ACHN (cell line): ENCODE results near the gene LRRC4.

Experiments
- DNase-seq: peaks from one replicate; pipeline ENCODE4 v3.0.0-alpha.2; 2015
- in situ Hi-C: cut with HindIII; loops from 2 replicates; pipeline ENCODE4 v1.10.0; 2017; ENCODE audit warnings: low sequenced_read_pairs, low pct_ligation_motif_present, low pct_unique_long_range_greater_than_20kb

LRRC4 gene

DNA sequence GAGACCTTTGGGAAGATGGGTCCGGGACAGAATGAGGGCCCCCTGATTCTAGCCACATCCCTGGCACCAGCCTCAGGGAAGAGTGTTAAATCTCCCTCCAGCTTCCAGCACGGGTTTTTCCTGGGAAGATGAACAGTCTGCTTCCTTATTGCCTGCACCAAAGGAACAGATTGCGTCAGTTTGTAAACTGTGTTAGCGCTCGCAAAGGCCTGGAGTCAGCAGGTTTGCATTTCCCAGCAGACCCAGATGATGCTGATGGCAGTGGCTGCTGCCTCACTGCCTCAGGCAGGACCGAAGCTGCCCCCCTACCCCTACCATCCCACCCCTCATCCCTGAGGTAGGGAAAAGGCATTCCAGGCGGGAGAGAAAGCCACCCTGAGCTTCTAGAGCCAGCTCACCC lies 34.6 kb upstream of the LRRC4 start:
- DNase-seq, result no peak
- in situ Hi-C loops, result no loop called here

DNA sequence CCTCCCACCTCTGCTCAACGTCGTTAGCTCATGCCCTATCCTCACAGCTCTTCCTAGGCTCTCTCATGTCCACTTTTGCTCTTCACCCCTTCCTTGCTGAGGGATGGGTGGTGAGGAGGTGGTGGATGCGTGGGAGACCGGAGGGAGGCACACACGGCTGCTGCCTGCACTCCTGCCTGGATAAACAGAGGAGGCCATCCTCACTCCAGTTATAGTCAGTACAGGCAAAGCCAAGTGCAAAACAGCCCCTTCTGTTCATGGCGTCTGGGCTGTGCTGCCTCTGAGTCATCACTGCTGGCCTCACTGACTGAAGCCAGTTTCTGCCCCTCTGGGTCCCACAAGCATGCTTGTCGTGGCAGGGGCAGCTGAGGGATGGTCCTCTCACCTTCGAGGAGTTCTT lies 31.9 kb upstream of the LRRC4 start:
- in situ Hi-C loops, result no loop called here
- no peak for DNase-seq

GRCh38 chr7:128060018-128060417 lies 28.8 kb upstream of the LRRC4 start:
- in situ Hi-C loops, result no loop called here
- DNase-seq, result no peak

DNA sequence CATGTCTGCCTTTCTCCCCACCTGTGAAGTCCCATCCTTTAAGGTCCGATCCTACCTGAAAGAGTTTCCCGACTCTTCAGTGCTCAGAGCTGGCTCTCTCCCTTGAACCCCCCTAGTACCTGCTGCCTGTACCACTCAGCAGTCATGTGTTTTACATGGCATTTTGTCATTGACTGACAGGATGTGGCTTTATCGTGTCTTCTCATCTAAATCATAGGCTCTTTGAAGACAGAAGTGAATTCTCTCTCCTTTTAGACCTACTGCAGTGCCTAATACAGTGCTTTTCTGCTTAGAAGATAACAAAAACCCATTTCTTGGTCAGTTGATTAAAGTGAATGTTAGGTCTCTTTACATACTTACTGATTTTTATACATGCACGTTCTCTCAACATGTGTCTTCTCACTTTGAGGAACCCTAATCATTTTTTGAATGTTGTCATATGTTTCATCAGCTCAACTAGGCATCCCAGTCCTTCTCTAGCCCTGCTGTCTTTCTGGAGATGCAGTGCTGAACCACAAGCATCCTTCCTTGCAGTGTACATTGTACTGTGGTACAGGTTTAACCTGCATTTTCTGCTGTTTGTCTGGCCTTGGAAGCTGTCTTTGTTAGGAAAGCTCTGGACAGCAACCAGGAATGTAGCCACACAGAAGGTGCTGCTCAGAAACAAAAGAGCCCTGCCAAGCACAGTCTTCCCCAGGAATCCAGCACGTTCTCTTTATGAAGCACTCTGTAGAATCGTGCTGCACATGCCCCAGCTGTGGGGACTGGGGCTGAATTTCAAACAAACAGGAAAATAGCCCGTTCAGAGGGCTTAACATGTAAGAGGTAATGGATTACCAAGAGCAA lies 28.1 kb upstream of the LRRC4 start:
- DNase-seq, result no peak
- in situ Hi-C loops, result no loop called here

GRCh38 chr7:128057909-128058308 lies 26.7 kb upstream of the LRRC4 start:
- in situ Hi-C loops, result no loop called here

DNA sequence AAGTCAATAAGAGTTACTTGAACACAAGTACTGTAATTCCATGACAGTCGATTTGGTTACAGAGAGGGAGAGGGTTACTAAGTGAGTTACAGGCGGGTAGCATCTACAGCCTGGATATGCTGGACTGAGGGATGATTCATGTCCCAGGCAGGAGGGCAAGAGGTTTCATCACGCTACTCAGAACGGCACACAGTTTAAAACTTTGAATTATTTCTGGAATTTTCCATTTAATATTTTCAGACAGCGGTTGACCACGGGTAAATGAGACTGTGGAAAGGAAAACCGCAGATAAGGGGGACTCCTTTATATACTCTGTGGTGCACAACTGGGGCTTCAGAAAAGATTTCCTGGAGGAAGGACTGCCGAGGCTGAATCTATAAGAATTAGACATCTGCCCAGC lies 25.7 kb upstream of the LRRC4 start:
- DNase-seq, result peak; percentile 81

More at GRCh38 chr7:128057909-128058308, 26.7 kb upstream of the LRRC4 start:
- no peak for DNase-seq

DNA sequence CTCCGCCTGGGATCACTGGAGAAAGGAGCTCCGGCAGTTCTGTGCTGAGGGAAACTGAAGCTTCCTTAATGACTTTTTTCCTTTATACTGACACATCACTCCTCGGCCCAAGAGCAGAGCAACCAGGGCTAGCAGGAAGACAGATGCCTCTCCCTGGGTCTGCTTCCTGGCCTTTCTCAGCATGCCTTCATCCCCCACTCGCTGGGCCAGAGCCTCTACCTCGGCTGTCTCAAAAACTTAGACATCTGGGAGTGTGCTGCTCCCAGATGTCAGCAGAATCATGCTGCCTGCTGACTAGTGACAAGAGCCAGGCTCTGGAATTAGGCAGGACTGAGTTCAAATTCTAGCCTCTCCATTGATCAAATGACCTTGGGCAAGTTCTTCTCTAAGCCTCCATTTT lies 24.4 kb upstream of the LRRC4 start:
- DNase-seq, result no peak
- in situ Hi-C loops, result no loop called here

More for the DNA sequence above, 25.7 kb upstream of the LRRC4 start:
- in situ Hi-C loops, result no loop called here

GRCh38 chr7:128054511-128054910 lies 23.3 kb upstream of the LRRC4 start:
- in situ Hi-C loops, result no loop called here

GRCh38 chr7:128053991-128054390 lies 22.8 kb upstream of the LRRC4 start:
- no peak for DNase-seq
- in situ Hi-C loops, result no loop called here

More at GRCh38 chr7:128054511-128054910, 23.3 kb upstream of the LRRC4 start:
- no peak for DNase-seq

GRCh38 chr7:128053023-128053422 lies 21.8 kb upstream of the LRRC4 start:
- DNase-seq, result peak; percentile 23

GRCh38 chr7:128052404-128052803 lies 21.2 kb upstream of the LRRC4 start:
- DNase-seq, result no peak
- in situ Hi-C loops, result no loop called here

More at GRCh38 chr7:128053023-128053422, 21.8 kb upstream of the LRRC4 start:
- in situ Hi-C loops, result no loop called here

GRCh38 chr7:128045766-128046165 lies 14.5 kb upstream of the LRRC4 start:
- in situ Hi-C loops, result loop anchor here (10.0 kb wide), 1 partner anchor 159 kb away; no protein-coding TSS in a partner anchor
- DNase-seq, result peak; percentile 67

GRCh38 chr7:128045158-128045557 lies 13.9 kb upstream of the LRRC4 start:
- in situ Hi-C loops, result loop anchor here (10.0 kb wide), 1 partner anchor 160 kb away; no protein-coding TSS in a partner anchor
- DNase-seq, result no peak

GRCh38 chr7:128044064-128044463 lies 12.8 kb upstream of the LRRC4 start:
- in situ Hi-C loops, result loop anchor here (10.0 kb wide), 1 partner anchor 161 kb away; no protein-coding TSS in a partner anchor
- DNase-seq, result no peak

- DNase-seq, result no peak
- in situ Hi-C loops, result loop anchor here (10.0 kb wide), 1 partner anchor 163 kb away; no protein-coding TSS in a partner anchor
Measured at GRCh38 chr7:128042012-128042411, 10.8 kb upstream of the LRRC4 start.

- in situ Hi-C loops, result loop anchor here (10.0 kb wide), 1 partner anchor 164 kb away; no protein-coding TSS in a partner anchor
- DNase-seq, result peak; percentile 85
Measured at GRCh38 chr7:128041203-128041602, 10.0 kb upstream of the LRRC4 start.

DNA sequence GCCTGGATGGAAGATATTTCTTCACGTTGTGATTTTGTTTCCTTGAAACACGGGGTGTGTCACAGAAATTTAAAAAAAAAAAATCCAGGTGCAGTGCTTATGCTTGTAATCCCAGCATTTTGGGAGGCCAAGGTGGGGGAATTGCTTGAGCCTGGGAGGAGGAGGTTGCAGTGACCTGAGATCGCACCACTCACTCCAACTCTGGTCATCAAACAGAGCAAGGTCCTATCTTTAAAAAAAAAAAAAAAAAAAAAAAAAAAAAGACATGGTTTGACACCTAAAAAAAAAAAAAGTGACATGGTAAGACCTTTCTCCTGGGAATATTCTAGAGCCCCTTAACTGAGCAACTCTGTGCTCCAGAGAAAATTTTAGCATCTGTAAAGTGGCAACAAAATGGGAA lies 9.0 kb upstream of the LRRC4 start:
- in situ Hi-C loops, result loop anchor here (10.0 kb wide), 1 partner anchor 165 kb away; no protein-coding TSS in a partner anchor
- DNase-seq, result no peak

- in situ Hi-C loops, result no loop called here
- no peak for DNase-seq
Measured at GRCh38 chr7:128039544-128039953, 8.3 kb upstream of the LRRC4 start.

GRCh38 chr7:128037880-128038619 lies 6.8 kb upstream of the LRRC4 start:
- in situ Hi-C loops, result no loop called here

More at GRCh38 chr7:128037880-128038619, 6.8 kb upstream of the LRRC4 start:
- DNase-seq, result no peak
